ENCODE data around the gene CCDC92B.

DNA sequence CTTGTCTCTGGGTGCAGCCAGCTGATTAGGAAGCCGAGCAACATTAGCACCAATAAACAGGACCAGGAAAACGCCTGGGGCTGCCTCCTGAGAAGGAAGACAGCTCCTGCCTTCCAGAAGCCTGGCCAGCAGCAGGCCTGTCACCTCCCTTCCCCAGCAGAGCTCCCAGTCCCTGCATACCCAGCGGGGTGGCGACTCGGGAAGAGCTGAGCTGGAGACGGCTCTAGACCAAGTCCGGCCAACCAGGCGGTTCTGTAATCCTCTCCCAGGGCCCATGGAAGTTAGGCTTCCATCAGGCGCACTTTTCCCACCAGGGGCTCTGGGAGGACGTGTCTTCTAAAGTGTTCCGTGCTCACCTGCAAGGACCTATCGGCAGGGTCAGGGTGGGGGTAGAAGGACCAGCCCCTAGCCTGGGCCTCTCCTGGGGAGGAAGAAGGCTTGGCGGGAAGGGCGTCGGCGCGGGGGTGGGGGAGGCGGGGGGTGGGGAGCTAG, 25.9 kb downstream of the CCDC92B start:
- TF ChIP-seq, protein P1, sequence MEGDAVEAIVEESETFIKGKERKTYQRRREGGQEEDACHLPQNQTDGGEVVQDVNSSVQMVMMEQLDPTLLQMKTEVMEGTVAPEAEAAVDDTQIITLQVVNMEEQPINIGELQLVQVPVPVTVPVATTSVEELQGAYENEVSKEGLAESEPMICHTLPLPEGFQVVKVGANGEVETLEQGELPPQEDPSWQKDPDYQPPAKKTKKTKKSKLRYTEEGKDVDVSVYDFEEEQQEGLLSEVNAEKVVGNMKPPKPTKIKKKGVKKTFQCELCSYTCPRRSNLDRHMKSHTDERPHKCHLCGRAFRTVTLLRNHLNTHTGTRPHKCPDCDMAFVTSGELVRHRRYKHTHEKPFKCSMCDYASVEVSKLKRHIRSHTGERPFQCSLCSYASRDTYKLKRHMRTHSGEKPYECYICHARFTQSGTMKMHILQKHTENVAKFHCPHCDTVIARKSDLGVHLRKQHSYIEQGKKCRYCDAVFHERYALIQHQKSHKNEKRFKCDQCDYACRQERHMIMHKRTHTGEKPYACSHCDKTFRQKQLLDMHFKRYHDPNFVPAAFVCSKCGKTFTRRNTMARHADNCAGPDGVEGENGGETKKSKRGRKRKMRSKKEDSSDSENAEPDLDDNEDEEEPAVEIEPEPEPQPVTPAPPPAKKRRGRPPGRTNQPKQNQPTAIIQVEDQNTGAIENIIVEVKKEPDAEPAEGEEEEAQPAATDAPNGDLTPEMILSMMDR (conservative IDR thresholded peaks at IDR 0.05; ENCODE audit: low read depth, low read length), result no peak
- TF ChIP-seq EZH2 (IDR thresholded peaks at IDR 0.05; ENCODE audit: borderline replicate concordance, low read depth, low read length, poor library complexity, severe bottlenecking), result no peak
